ENCODE measurements around the gene PPAN.

Gene PPAN

GRCh38 chr19:10114651-10115391, 8.7 kb downstream of the PPAN start:
- DNase-seq: no peak

GRCh38 chr19:10115392-10116084, 9.4 kb downstream of the PPAN start:
- DNase-seq: no peak

- no peak for DNase-seq
Measured at GRCh38 chr19:10116085-10116865, 10.1 kb downstream of the PPAN start.

GRCh38 chr19:10116866-10117616, 10.9 kb downstream of the PPAN start:
- no peak for DNase-seq

- DNase-seq: no peak
Measured at GRCh38 chr19:10118960-10119359, 12.8 kb downstream of the PPAN start.

- DNase-seq: no peak
Measured at GRCh38 chr19:10120538-10121189, 14.5 kb downstream of the PPAN start.

- no peak for DNase-seq
Measured at GRCh38 chr19:10122045-10122444, 15.9 kb downstream of the PPAN start.

- DNase-seq: no peak
Measured at GRCh38 chr19:10124429-10124828, 18.3 kb downstream of the PPAN start.

- no peak for DNase-seq
Measured at GRCh38 chr19:10126213-10126639, 20.1 kb downstream of the PPAN start.

GRCh38 chr19:10132905-10133304, 26.7 kb downstream of the PPAN start:
- DNase-seq: no peak

GRCh38 chr19:10133596-10133995, 27.4 kb downstream of the PPAN start:
- DNase-seq: no peak

- no peak for DNase-seq
Measured at GRCh38 chr19:10134040-10134439, 27.9 kb downstream of the PPAN start.

- no peak for DNase-seq
Measured at GRCh38 chr19:10135551-10136334, 29.6 kb downstream of the PPAN start.

- no peak for DNase-seq
Measured at GRCh38 chr19:10136936-10137335, 30.8 kb downstream of the PPAN start.

GRCh38 chr19:10137751-10138682, 31.9 kb downstream of the PPAN start:
- no peak for DNase-seq

GRCh38 chr19:10138879-10139795, 33.0 kb downstream of the PPAN start:
- DNase-seq: no peak

GRCh38 chr19:10139952-10140351, 33.8 kb downstream of the PPAN start:
- DNase-seq: no peak

GRCh38 chr19:10141479-10141878, 35.3 kb downstream of the PPAN start:
- DNase-seq: no peak

- DNase-seq: no peak
Measured at GRCh38 chr19:10141973-10142372, 35.8 kb downstream of the PPAN start.

Data from GOT3 (cell line).